Stimulated activated naive CD4-positive, alpha-beta T cell treated with Interleukin-2 at 50 U/mL for 16 hours (primary cell): ENCODE data around the gene DIS3L.
"Not testable (repeated sequence)": the region's sequence is repeated elsewhere in the genome, so short reads cannot be mapped to it uniquely, and the experiment has no call there.

Experiments used
- DNase-seq: peaks from one replicate; lab custom pipeline; 2025; lab: John Stamatoyannopoulos, UW

Gene DIS3L

DNA sequence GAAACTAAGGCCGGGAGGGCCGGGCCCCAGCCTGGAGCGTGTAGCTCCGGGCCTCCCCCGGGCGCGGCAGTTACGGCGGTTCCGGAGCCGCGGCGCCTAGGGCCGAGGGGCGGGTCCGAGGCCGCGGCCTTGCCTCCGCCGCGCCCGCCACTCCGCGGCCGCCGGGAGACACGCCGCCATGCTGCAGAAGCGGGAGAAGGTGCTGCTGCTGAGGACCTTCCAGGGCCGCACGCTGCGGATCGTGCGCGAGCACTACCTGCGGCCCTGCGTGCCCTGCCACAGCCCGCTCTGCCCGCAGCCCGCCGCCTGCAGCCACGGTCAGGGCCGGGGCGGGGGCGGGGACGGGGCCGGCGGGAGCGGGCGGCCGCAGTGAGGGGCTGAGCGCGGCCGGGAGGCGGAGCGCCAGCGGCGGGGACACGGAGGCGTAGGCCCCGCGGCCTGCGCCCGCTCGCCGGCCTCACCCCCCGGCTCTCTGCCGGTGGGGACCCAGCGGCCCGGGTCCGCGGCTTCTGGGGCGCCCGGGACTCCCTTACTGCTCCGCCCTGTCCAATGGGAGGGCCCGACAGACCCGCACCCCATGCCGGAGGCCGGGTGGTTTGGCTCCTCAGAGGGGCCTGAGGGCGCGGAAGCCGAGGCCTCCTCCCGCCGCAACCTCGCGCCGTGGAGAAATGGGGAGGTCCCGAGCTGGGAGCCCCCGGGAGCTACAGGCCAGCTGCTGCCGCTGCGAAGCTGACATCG lies at the start of gene DIS3L:
Gene DIS3L (plus strand): TSS at position 150 of the 738 bp plus-strand sequence. CDS start 29 bp downstream, at position 179.
- DNase-seq, result peak; percentile 59

DNA sequence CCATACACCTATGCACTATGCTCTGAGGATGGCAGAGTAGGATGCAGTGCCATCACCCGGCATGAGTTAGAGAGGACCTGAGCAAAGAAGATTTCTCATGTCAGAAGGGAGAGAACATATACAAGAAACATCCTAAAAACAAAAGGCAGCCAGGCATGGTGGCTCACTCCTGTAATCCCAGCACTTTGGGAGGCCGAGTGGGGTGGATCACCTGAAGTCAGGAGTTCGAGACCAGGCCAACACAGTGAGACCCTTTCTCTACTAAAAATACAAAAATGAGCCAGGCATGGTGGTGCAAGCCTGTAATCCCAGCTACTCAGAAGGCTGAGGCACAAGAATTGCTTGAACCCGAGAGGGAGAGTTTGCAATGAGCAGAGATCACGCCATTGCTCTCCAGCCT lies 47.5 kb upstream of the DIS3L start:
- not testable (repeated sequence) for DNase-seq

DNA sequence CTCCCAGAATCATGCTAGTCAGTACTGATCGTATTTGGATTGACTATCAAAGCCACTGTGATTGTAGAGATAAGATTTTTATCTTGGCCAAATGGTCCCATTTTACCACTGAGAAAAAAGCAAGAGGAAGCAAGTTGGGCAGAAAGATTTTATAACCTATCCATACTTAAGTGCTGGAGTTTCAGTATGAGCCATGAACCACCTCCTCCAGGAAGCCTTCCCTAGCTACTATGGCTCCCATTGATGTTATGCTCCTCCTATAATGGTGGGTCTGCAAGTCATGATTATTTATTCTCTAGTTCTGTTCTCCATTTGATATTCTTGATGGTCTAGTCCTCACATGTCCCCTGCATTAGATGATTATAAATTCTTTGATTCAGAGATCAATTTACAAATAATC lies 46.4 kb upstream of the DIS3L start:
- no peak for DNase-seq

DNA sequence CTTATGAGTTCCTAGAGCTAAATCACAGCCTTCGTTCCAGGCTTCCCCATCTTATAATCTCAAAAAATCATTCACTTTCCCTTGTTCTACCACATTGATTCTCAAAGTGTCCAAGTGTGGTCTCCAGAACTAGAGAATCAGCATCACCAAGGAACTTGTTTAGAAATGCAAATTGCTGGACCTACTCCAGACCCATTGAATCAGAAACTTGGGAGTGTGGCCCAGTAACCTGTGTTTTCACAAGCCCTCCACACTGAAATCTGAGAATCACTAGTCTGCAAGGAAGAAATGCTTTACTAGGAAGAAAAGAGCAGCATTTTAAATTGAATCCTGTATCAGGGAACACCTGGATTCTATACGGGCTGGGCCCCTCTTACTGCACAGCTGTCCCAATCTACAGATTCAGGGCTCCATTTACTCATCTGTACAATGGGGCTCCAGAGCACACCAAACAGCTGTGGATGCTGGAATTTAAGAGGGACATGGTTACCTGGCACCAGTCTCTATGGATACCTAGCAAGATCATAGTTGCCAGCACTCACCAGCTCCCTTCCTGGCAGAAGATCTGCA lies 43.7 kb upstream of the DIS3L start:
- DNase-seq, result no peak

DNA sequence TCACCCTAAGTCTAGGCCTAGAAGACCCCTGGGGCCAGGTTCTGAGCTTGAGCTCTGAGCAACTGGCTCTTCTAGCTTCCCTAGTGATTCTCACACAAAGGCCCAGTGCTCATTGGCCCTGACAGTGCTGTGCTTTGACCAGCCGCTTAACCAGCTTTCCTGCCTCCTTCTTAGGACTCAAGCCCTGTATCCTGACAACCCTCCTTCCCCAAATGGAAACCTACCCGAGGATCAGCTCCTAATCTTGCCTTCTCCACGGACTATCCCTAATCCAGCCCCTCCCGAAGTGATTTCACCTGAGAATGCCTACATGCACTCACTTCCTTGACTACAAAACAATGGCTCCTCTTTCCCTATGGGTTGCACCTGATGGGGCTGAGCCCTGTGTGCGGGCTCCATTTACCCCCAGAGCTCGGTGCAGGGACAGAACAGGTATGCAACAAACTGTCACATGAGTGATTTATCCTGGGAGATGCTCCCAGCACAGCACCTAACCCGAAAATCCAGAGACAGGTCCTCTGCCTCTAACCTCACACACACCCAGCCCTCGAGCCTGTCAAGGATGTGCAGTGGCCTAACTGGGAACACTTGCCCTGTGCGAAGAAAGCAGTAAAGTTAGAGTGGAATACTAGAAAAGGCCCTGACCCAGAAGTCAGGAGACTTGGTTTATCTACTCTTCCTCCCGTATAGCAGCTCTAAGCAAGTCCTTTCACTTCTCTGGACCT lies 42.1 kb upstream of the DIS3L start:
- DNase-seq, result no peak

DNA sequence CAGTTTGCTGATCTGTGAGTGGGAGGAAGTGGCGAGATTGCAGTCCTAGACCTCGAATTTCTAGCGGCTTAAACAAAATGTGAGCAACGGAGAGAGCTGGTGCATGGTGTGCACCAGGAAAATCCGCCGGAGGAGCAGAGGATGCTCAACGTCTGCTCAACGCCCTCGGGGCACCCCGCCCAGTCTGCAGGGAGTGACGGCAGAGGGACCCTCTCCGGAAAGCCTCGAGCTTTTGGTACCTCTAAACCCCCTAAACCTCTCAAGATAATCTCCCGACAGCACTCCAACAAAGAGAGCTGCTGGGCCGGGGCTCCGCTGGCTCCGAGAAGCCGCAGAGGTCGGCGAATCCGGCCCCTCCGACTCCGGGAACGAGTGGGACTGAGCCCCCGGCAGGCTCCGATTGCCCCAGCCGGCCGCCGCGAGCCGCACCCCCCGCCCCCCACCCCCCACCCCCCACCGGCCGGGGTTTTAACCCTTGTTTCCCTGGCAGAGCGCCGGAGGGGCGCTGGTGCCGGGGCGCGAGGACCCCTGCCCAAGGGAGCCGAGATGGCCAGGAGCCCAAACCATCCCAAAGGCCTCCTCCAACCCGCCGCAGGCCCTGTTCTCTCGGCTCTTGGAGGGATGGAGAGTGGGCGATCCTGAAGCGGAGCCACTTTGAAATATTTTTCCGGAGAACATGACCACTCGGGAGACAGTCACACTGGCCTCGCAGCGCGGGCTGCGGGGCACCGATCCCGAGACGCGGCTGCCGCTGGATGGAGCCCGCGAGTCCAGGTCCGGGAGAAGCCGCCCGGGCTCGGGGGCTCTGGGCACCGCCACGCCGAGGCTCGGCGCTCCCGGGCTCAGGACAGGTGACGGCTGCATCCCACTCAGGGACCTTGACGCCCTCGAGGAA lies 41.3 kb upstream of the DIS3L start:
- DNase-seq, result peak; percentile 27

DNA sequence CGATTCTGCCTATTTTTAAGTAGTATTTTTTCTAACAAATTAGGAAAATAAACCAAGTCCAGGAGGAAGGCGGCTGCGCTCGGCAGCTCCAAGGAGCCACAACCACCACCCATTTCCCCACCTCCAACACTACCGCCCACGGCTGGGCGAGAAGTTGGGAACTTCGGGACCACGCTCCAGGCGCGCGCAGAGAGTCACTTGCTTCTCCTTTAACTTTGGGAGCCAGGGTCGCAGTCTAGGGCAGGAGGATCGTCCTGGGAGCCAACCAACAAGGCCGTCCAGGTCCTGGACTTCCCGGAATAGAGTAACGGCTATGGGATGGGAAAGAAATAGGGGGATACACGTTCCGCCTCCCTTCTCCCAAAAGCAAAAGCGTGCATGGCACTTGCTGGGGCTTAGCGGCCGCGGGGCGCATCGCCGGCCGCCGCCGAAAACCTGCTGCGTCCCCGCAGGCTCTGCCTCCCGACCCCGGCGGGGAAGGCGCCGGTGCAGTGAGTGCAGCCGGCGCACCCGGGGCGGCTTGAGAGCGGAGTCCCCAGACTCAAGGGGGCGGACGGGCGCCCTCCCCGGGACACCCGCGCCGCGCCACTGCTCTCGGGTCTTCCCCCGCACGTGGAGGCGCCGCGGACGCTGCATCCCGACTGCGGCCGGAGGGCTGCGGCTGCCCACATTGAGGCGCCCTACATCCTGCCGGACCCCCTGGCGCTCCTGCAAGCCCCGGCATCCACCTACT lies 40.5 kb upstream of the DIS3L start:
- no peak for DNase-seq

DNA sequence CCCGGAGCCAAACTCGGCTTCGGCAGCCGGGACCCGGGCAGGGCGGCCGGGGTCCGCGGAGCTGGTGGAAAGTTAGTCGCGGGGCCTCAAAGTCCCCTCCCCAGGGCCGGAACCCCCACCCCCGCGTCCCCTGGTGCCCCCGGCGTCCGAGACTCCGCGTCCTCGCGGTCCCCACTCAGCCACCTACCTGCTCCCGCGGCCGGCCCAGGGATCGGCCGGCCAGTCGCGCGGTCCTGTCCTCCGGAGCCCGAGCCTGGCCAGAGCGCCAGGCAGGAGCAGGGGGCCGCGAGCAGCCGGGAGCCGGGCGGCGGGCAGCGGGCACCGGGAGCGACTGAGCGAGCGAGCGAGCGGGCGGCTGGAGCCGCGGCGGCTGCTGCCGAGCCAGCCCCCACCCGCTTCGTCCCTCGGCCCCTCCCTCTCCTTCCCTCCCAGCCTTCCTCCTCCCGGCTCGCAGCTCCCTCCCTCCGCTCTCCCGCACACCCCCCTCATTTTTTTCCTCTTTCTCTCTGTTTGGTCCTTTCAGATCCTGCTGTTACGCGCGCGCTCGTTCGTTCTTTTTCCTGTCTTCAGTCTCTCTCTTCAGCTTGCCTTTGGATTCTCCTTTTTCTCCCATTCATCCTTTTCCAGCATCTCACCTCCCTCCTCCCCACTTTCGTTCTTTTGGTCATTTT lies 39.8 kb upstream of the DIS3L start, which contains the start of gene MEGF11:
Gene MEGF11 (minus strand): TSS at position 333 of the 671 bp plus-strand sequence. CDS start 125,347 bp downstream, outside the sequence.
- DNase-seq, result no peak

DNA sequence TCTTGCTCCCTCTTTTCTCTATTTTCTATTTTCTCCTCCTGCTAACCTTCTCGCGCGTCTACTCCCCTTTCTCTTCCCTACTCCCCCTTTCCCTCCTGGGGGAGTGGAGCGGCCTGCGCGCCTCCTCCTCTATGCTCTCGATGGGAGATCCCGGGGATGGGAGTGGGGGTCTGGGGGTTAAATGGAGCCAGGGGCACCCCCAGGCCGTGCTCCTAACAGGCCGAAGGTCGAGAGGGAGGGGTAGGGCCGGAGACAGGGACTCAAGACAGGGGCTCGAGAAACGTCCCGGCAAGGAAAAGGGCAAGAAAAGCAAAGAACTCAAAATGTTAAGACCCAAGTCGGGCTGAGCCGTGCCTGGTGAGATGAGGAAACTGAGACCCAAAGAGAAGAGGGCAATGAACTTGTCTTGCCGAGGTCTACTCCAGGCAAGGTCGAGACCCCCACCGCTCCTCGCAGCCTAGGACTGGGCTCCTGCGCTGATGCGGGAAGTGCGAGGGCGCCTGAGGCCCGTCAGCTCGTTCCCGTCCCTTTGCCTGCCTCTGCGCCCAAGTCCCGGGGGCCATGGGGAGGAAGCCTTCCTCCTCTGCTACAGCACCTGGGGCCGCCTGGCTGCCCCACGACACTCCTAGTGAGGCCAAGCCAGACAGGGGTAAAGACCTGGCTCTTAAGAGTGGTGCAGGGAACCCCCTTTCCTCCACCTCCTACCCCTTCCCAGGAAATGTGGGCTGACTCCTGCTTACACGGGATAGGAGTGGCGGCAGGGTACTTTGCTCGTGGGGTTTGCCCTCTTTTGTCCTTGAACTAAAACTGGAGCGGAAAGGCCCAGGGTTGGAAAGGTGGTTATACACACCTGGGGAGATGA lies 39.0 kb upstream of the DIS3L start:
- no peak for DNase-seq

DNA sequence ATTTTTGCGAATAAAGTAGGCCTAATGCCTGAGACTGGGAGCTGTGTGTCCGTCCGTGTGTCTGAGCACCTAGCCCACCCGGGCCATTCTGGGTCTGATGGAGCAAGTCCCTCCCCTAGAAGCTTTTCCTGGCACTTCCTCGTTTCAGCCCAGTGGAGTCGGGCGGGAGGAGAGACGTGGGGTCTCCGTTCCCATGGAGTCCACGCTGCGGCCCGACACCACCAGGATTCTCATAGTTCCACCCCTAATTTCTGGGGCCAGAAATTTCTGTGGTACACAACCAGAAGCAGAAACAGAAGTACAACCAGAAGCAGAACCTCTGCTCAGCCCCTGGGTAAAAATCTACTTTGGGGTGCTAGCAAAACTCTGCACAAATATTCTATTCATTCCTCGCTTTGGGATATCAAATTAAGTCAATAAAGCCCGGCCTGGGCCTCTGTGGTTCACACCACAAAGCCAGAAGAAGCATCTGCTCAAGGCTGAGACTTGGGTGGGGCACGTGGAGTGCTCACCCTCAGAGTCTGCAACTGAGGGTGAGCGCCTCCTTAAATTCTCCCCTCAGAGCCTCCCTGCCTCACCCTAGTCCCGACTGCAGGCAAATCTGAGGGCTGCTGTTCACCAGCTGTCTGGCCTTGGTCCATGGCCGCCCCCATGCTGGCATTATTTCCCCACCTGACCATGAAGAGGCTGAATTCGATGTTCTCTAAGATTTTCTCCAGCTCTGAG lies 38.3 kb upstream of the DIS3L start:
- no peak for DNase-seq

DNA sequence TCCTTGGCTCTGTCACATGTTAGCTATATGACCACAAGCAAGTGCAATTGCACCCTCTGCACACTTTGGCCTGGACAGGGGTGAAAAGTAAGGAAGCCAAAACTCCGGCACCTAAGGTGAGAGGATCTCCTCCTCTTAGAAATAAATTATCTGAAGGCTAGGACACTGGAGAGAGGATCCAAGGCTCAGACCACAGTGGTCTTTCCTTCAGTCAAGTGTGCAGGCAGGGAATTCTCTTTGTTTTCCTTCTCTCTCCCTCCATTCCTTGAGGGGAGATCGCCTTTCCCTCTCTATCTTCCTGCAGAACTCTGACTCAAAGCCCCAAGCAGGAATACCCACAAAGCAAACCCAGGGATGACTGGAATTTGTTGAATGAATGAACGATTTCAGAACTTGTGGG lies 36.7 kb upstream of the DIS3L start:
- no peak for DNase-seq

DNA sequence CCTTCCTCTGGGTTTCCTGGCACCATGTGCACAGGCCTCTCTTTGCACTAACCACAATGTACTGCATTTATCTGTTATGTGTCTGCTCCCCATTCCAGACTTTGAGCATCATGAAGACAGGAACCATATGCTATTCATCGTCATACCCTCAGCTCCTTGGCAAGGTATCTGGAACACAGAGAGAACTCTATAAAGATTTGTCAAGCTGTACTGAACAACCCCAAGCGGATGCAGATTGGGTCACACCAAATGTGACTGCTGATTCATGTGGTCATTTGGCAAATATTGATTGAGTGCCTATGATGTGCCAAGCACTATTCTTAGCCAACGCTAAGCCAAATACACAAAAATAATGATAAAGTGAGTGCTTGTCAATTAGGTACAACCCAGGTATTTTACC lies 32.3 kb upstream of the DIS3L start:
- DNase-seq, result no peak

DNA sequence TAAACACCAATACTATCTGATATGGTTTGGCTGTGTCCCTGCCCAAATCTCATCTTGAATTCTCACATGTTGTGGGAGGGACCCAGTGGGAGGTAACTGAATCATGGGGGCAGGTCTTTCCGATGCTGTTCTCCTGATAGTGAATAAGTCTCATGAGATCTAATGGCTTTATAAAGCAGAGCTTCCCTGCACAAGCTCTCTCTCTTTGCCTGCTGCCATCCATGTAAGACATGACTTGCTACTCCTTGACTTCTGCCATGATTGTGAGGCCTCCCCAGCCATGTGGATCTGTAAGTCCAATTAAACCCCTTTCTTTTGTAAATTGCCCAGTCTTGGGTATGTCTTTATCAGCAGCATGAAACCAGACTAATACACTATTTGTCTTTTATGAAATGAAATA lies 30.5 kb upstream of the DIS3L start:
- DNase-seq, result not testable (repeated sequence)

DNA sequence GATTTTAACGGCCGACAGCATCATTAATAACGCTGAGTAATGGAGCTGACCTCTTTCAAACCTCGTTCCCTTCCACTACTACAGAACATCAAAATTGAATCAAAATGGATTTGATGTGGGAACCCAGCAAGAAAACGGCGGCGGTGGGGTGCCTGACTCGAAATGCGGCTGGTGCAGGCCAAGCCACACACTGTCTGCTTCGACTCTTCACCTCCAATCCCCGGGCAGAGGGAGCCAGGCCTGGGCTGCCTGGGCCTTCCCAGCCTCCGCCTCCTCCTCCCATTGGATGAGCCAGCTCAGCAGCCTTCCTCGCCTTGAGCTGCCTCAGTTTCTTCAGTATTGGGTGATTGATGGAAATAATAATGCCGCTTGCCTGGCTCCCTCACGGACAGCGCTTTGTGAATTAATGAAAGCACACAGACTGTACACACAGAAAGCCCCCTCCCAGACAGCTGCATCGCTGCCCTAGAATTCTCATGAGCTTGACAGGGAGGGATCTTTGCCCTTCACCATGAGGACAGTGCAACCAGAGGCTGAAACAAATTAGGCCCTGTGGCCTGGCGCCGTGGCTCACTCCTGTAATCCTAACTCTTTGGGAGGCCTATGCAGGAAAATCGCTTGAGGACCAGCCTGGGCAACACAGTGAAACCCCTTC lies 28.4 kb upstream of the DIS3L start:
- no peak for DNase-seq

DNA sequence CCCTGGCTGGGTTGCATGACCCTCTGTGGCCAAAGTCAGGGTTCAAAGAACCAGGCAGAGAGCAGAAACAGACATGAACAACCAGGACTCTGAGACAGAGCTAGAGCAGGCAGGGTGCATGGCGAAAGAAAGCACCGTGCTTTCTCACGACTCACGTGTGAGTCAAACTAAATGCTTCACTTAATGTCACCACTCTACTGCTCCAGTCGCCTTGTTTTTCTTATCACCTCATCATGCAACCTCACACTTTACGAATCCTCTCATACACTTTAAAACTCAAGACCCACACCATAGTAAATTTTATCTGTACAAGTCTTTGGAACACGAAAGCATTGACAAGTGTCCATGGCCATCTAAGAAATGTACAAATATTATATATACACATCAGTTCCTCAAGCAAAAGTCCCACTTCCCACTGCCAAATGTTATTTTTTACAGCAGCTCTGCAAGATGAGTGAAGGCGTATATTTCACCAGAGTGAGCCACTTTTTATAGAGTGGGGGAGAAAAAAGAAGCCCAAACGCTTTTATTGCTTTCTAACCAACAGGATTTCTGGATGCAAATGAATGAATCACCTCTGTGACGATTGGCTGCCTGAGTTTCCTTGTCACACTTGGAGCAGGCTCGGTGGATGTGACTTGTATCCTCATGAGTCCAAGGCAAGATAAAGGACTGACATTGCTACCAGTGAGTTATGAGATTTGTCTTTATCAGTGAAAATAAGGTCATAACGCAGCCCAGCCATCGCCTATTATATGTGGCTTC lies 23.9 kb upstream of the DIS3L start:
- DNase-seq, result no peak

DNA sequence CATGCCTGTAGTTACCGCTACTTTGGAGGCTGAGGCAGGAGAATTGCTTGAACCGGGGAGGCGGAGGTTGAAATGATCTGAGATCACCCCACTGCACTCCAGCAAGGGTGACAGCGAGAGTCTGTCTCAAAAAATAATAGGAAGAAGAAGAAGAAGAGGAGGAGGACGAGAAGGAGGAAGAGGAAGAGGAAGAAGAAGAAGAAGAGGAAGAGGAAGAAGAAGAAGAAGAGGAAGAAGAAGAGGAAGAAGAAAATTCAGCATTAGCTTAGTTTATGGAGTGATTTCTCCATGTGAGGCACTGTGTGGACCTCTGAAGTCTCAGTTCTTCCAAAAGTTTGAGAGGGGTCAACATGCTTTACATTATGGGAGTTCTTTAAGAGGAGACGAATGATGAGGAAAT lies 22.4 kb upstream of the DIS3L start:
- no peak for DNase-seq

DNA sequence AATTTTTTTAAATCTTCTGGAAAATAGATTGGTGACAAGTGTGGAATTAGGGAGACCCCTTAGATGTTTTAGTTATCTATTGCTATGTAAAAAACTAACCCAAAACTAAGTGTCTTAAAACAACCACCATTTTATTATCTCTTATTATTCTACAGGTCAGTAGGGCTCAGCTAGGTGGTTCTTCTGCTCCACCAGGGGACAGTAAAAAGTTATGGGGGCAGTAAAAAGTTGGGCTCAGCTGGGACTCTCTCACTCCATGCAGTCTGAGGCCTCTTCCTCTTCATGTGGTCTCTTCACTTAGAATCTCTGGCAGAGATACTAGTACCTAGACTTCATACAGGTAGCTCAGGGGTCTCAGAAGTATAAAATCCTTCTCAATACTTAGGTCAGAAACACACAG lies 18.0 kb upstream of the DIS3L start:
- no peak for DNase-seq

DNA sequence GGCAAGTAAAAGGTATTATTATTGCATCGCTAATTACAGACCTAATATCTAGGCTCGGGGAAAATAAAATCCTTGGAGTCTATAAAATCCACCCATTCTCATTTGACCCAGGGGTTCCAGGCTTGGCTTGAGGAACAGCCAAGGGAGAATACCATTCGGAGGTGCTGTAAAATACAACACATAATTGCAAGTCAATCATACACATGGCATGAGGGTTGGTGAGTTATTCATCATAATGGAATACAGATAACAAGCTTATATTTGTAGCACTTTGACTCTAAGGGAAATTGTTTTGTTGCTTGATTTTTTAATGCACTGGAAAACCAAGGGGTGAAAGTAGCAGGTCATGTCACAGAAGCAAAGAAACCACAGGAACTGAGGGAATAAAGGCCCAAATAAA lies 16.8 kb upstream of the DIS3L start:
- DNase-seq, result no peak
